ENCODE data around the gene ZNF616.

Gene ZNF616

GRCh38 chr19:52139252-52140031, at the start of gene ZNF616:
Gene ZNF616 (minus strand): TSS chr19:52139938. CDS start chr19:52130512, 9,426 bp downstream.
- Mint-ChIP-seq H3K9me3 (ENCODE audit: low read depth) (peaks cover 9% of the 10 kb centered on the region), H3K4me3 (peak within 1 kb of the TSS; percentile 99)

GRCh38 chr19:52188822-52189734, 49.3 kb upstream of the ZNF616 start:
- Mint-ChIP-seq H3K27ac (peak overlapping the region; percentile 98), H3K4me3 (peak overlapping the region; percentile 92), H3K36me3 (peaks cover 4% of the 10 kb centered on the region), H3K4me1 (ENCODE audit: low read depth) (peaks cover 30% of the 10 kb centered on the region), H3K27me3 (no peaks in the 10 kb centered on the region), H3K9me3 (ENCODE audit: low read depth) (no peaks in the 10 kb centered on the region)

More at GRCh38 chr19:52139252-52140031, at the start of gene ZNF616:
- peaks cover 33% of the 10 kb centered on the region for H3K4me1 Mint-ChIP-seq (ENCODE audit: low read depth)
- H3K27me3 Mint-ChIP-seq, result no peaks in the 10 kb centered on the region
- peak within 1 kb of the TSS; percentile 94 for H3K27ac Mint-ChIP-seq
- H3K36me3 Mint-ChIP-seq, result peaks cover 13% of the 10 kb centered on the region

DNA sequence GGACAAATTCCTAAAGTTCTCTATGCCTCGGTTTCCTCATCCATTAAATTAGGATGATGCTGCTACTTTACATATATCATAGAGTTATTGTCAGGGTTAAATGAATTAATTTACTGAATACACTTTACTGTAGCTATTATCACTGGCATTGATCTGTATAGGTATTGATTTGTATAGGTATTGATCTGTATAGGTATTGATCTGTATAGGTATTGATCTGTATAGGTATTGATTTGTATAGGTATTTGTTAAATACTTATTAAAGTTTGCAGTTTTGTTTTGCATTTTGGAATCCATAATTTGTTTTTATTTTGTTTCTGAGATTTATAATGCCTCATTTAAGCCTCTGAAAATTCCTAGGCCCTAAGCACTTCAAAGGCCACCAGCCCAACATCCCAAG, 47.7 kb upstream of the ZNF616 start:
- Mint-ChIP-seq H3K36me3 (peaks cover 4% of the 10 kb centered on the region), H3K9me3 (ENCODE audit: low read depth) (no peaks in the 10 kb centered on the region), H3K27me3 (no peaks in the 10 kb centered on the region), H3K4me3 (no peak overlapping the region), H3K4me1 (ENCODE audit: low read depth) (peaks cover 21% of the 10 kb centered on the region), H3K27ac (no peak overlapping the region)

DNA sequence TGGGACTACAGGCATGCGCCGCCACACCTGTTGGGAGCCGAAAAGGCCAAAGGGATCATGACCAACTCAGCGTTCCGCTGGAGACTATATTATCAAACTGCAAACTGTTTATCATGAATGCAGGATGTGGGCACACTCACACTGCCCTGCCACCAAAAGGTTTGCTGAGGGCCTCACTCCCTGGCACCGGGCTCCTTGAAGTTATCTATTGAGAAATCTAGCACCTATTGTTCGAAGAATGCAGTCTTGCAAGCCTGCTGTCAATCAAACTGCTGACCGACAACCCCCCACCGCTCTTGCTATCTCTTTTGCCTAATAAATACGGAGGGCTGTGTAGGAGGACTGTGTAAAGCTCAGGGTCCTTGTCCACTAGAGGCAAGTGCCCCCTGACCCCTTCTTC, 36.8 kb upstream of the ZNF616 start:
- Mint-ChIP-seq H3K9me3 (ENCODE audit: low read depth) (no peaks in the 10 kb centered on the region), H3K27ac (no peak overlapping the region), H3K27me3 (no peaks in the 10 kb centered on the region), H3K36me3 (no peaks in the 10 kb centered on the region), H3K4me1 (ENCODE audit: low read depth) (peaks cover 7% of the 10 kb centered on the region), H3K4me3 (no peak overlapping the region)

DNA sequence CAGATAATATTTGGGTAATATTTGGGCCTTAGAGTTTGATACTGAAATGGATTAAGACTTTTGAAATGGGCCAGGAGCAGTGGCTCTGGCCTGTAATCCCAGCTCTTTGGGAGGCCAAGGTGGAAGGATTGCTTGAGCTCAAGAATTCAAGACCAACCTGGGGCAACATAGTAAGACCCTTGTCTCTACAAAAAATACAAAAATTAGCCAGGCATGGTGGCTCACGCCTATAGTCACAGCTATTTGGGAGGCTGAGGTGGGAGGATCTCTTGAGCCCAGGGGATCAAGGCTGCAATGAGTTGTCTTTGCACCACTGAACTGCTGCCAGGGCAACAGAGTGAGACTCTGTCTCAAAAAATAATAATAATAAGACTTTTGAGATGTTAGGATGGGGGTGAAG, 32.6 kb upstream of the ZNF616 start:
- Mint-ChIP-seq H3K4me3 (peak overlapping the region; percentile 98), H3K27ac (no peak overlapping the region), H3K4me1 (ENCODE audit: low read depth) (peaks cover 32% of the 10 kb centered on the region), H3K36me3 (peaks cover 12% of the 10 kb centered on the region), H3K27me3 (no peaks in the 10 kb centered on the region), H3K9me3 (ENCODE audit: low read depth) (no peaks in the 10 kb centered on the region)

DNA sequence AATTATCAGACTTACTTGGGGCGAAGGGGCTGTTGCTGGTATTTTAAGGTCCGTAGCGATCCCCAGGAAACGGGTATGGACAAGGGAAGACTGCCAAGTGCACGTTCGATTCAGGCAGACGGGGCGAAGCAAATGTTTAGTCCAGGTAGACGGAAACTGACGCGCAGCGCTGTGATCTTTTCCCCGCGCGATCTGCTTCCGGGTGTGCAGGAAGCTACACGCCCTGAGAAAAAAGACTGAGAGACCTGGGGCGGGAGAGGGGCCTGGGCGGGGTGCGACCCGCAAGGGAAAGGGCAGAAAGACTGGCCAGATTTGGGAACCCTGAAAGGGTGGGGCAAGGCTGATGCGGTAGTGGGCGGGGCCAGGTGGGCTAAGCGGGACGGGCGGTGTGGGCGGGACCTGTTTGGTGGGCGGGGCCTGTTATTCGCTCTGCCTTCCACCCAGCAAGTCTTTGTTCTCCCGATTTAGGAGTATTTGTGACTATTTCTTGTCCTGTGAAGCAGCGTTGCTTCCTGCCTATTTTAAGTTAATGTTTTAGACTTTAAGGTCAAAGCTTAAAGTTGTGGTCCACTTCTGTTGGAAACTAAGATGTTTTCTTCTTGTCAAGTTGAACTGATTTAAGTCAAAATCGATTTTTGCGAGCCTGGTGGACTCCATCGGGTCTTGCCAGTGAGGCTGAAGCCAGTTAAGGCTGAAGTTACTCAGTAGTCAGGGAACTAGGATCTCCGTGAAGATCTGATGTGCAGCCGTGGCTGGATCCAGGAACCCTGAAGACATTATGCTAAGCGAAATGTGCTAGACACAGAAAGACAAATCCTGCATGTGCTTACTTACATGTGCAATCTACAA, 31.8 kb upstream of the ZNF616 start, which contains the start of gene ZNF836:
Gene ZNF836 (minus strand): TSS at position 301 of the 849 bp plus-strand sequence. CDS start 3,549 bp downstream, outside the sequence.
- Mint-ChIP-seq H3K27ac (peak within 1 kb of the TSS; percentile 97), H3K4me1 (ENCODE audit: low read depth) (peaks cover 32% of the 10 kb centered on the region), H3K27me3 (no peaks in the 10 kb centered on the region), H3K9me3 (ENCODE audit: low read depth) (no peaks in the 10 kb centered on the region), H3K4me3 (peak within 1 kb of the TSS; percentile 98), H3K36me3 (peaks cover 12% of the 10 kb centered on the region)

GRCh38 chr19:52170863-52171320, 31.2 kb upstream of the ZNF616 start:
- Mint-ChIP-seq H3K4me3 (peak overlapping the region; percentile 98), H3K27ac (peak overlapping the region; percentile 97), H3K4me1 (ENCODE audit: low read depth) (peaks cover 32% of the 10 kb centered on the region), H3K9me3 (ENCODE audit: low read depth) (no peaks in the 10 kb centered on the region), H3K27me3 (no peaks in the 10 kb centered on the region), H3K36me3 (peaks cover 12% of the 10 kb centered on the region)

DNA sequence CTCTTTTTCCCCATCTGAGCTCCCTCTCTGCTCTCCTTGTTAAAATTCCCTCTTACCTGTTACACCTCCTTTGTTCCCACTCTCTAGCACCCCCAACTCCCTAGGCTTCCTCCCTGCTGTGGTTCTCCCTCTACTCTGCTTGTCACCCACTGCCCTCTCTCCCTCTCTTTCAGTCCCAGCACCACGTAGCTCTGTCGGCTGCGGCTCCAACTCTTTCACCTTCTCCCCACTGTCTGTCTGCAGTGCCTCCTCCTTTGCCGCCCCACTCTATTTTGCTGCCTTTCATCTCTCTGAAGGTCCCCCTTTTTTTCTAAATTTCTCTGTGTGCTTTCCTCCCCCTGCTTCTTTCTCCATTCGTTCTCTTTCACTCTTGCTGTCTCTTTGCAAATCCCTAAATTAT, 30.6 kb upstream of the ZNF616 start:
- H3K27ac Mint-ChIP-seq, result peak overlapping the region; percentile 97
- H3K27me3 Mint-ChIP-seq, result no peaks in the 10 kb centered on the region
- peaks cover 16% of the 10 kb centered on the region for H3K36me3 Mint-ChIP-seq

DNA sequence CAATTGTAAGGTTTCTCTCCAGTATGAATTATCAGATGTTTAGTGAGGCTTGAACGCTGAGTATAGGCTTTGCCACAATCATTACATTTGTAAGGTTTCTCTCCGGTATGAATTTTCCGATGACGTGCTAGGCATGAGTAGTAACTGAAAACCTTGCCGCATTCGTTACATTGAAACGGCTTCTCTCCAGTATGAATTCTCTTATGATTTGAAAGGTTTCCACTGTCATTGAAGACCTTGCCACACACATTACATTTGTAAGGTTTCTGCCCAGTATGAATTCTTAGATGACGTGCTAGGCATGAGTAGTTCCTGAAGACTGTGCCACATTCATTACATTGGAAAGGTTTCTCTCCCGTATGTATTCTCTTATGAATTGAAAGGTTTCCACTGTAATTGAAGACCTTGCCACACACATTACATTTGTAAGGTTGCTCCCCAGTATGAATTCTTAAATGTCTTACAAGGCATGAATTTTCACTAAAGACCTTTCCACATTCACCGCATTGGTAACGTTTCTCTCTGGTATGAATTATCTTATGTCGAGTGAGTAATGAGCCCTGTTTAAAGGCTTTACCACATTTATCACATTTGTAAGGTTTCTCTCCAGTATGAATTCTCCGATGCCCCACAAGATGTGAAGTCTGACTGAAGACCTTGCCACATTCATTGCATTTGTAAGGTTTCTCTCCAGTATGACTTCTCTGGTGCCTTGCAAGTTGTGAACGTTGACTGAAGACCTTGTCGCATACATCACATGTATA, 16.0 kb upstream of the ZNF616 start:
- Mint-ChIP-seq H3K9me3 (ENCODE audit: low read depth) (peaks cover 45% of the 10 kb centered on the region), H3K4me3 (no peak overlapping the region), H3K4me1 (ENCODE audit: low read depth) (no peaks in the 10 kb centered on the region), H3K36me3 (peaks cover 60% of the 10 kb centered on the region), H3K27ac (no peak overlapping the region), H3K27me3 (no peaks in the 10 kb centered on the region)

More for the DNA sequence above, 30.6 kb upstream of the ZNF616 start:
- Mint-ChIP-seq H3K4me1 (ENCODE audit: low read depth) (peaks cover 35% of the 10 kb centered on the region), H3K4me3 (peak overlapping the region; percentile 98), H3K9me3 (ENCODE audit: low read depth) (peaks cover 3% of the 10 kb centered on the region)

DNA sequence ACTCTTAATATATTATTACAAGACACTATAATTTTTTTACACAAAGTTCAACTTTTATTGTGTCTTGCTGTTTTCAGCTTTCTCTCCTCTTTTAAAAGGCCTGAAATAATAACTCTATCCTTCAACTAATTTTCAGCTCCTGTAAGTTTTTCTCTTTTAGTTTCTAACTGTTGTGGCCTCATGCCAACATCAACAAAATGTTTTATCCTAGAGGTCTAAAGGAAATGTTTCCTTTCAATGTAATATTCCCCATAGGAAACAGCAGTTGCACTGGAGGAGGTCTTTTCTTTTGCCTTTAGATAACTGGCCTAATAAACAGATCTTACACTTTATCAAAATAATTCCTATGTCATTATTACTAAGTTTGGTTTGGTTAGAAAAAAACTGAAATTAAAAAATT, 8.5 kb upstream of the ZNF616 start:
- Mint-ChIP-seq H3K9me3 (ENCODE audit: low read depth) (peaks cover 12% of the 10 kb centered on the region), H3K36me3 (peaks cover 20% of the 10 kb centered on the region), H3K4me1 (ENCODE audit: low read depth) (no peaks in the 10 kb centered on the region), H3K27me3 (no peaks in the 10 kb centered on the region), H3K4me3 (no peak overlapping the region), H3K27ac (no peak overlapping the region)

DNA sequence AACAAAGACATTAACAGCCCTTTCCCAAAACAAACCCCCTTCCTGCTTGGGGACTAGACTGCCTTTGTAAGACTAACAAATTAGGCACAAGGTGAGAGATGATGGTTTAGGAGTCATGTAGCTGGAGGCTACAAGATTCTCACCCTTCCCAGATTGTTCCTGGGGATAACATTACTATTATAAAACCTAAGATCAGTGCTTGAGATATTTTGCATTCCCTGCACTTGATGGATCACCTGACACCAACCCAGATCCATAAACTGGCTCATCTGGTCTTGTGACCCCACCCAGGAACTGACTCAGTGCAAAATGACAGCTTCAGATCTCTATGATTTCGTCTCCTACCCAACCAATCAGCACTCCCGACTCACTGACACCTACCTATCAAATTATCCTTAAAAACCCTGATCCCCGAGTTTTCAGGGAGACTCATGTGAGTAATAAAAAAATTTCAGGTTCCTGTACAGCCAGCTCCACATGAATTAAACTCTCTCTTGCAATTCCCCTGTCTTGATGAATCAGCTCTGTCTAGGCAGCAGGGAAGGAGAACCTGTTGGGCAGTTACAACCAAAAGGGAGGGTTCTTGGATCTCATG, 2.4 kb upstream of the ZNF616 start:
- Mint-ChIP-seq H3K27me3 (no peaks in the 10 kb centered on the region), H3K27ac (no peak overlapping the region), H3K4me3 (no peak overlapping the region), H3K9me3 (ENCODE audit: low read depth) (peaks cover 12% of the 10 kb centered on the region), H3K4me1 (ENCODE audit: low read depth) (peaks cover 30% of the 10 kb centered on the region), H3K36me3 (peaks cover 10% of the 10 kb centered on the region)

DNA sequence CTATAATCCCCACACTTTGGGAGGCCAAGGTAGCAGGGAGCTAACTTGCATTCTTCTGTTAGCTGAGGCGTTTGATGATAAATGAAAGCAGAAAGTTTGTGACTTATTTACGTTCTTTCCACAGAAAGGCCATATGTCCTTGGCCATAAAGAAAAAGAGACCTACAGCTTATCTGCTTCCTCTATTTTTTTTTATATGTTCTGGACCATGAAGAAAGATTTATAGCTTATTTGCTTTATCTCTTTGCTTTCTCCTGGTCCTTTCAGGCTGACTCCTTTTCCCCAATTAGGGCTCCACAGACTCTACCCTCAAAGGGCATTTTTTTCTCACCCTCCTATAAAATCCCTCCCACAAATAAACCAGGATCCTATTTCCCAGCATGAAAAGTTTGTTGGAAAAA, 1.5 kb upstream of the ZNF616 start:
- Mint-ChIP-seq H3K4me3 (no peak overlapping the region), H3K4me1 (ENCODE audit: low read depth) (peaks cover 33% of the 10 kb centered on the region), H3K27ac (no peak overlapping the region), H3K27me3 (no peaks in the 10 kb centered on the region), H3K9me3 (ENCODE audit: low read depth) (peaks cover 10% of the 10 kb centered on the region), H3K36me3 (peaks cover 12% of the 10 kb centered on the region)

- peaks cover 7% of the 10 kb centered on the region for H3K9me3 Mint-ChIP-seq (ENCODE audit: low read depth)
- H3K4me3 Mint-ChIP-seq, result peak overlapping the region; percentile 99
- peaks cover 13% of the 10 kb centered on the region for H3K36me3 Mint-ChIP-seq
- H3K27ac Mint-ChIP-seq, result peak overlapping the region; percentile 94
- no peaks in the 10 kb centered on the region for H3K27me3 Mint-ChIP-seq
- peaks cover 33% of the 10 kb centered on the region for H3K4me1 Mint-ChIP-seq (ENCODE audit: low read depth)
These were observed 433 bp upstream of the ZNF616 start for GRCh38 chr19:52140032-52140710.
